Activated T-cell treated with anti-CD3 and anti-CD28 coated beads for 1 hour (primary cell): Measurements from ENCODE around the gene KLF15.
"Not testable (repeated sequence)": the region's sequence is repeated elsewhere in the genome, so short reads cannot be mapped to it uniquely, and the experiment has no call there.

Experiments
- DNase-seq: peaks from one replicate; pipeline ENCODE4 v3.0.0-alpha.2; 2020; ENCODE audit warnings: low read depth

The KLF15 gene

DNA sequence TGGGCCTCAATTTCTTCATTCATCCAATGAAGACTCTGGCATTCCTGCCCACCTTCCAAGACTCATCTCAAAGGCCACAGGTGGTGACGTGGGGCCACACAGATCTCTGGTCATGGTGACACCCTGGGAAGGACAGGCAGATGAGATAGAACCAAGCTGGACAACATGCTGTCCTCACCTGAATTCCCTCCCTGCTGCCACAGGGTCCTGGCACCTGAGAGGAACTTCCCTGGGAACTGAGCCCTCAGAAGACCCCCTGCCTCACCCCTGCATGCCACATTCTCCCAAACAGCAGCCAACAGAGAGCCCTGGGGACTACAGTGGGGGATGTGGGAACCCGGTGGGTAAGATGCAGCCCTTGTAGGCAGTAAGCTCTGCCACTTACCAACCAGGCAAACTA, 10.7 kb downstream of the KLF15 start:
- DNase-seq: no peak

DNA sequence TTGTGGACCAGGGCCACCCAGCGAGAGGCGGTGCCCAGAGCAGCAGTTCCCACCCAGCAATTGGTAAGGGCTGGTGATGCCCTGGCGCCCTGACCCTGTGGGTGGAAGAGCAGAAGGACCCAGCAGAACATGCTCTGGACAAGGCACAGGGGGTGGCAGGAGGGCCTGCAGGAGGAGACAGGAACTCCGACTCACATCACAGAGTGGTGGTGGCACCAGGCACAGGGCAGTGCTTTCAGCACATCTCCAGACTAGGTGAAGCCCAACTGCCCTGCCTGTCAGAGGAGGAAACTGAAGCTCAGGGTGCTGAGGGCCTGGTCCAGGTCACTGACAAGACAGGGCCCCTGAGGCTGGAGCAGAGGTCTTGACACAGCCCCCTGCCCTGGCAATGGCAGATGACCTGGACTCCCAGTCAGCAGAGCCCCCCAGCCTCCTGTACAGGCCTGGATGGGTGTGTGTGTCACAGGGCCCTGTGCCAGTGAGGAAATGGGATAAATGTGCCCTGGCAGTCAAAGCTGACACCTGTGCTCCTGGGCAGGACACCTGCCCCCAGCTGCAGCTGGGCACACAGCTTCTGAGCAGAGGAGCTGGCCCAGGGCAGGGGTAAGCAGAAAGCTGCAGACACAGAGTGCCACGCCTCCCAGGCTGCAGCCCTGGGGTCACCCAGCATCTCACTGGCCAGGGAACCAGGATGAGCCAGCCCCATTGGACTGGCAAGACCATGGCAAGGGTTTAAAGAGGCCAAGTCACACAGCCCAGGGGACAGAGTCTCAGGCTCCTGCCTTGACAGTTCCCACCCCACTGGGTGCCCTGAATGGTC, 11.4 kb downstream of the KLF15 start:
- DNase-seq: no peak

DNA sequence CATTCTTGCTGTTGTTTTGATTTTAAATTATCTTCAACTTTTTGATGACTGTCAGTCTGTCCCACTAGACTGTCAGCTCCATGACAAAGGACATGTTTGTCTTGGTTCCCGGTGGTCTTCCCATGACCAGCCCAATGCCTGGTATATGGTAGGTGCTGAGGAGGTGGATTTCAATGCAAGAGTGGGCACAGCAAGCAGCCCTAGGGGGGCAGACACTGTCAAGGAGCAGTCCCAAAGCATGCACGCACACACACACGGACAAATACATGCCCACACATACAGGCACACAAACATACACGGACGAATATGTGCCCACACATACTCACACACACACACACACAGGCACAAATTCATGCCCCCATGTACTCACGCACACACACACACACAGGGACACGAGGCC, 12.0 kb downstream of the KLF15 start:
- DNase-seq: no peak

DNA sequence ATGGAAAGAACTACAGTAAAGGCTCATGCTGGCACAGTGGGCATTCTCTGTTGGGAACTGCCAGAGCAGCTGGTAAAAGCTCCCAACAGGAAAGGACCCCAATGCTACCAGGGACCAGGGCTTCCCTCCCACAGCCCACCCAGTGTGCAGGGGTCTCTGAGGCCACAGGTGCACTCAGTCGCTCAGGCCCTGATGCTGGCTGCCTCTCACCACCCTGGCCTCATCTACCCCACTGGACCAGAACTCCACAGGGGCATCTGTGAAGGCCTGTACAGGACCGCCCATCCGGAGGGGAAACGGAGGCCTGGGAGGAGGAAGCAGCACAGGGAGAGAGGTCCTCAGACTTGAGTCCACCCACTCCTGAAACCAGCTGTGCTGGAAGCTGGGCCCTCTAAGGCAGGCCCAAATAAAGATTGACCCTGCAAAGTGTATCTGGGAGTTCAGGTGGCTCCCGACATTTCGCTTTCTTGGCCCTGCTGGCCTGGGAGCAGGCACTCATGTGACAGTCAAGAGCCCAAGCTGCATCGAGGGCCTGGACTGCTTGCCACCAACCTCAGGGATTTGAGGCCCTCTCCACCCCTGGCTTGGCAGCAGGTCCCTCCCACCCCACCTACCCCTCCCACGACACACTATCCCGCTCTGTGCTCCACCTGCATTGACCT, 12.7 kb downstream of the KLF15 start:
- DNase-seq: no peak

DNA sequence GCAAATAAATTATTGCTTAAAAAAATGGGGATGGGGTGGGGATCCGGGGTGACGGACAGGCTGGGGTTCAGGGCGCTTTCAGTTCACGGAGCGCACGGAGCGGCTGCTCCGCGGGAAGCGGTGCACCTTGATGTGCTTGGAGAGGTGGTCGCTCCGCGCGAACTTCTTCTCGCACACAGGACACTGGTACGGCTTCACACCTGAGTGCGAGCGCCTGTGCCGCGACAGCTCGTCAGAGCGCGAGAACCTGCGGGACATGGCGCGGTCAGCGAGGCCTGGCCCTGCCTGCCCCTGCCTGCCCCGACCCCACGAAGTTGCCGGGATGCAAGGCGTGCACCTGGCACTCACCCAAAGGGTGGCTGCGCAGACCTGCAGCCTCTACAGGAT, 13.6 kb downstream of the KLF15 start:
- DNase-seq: no peak

DNA sequence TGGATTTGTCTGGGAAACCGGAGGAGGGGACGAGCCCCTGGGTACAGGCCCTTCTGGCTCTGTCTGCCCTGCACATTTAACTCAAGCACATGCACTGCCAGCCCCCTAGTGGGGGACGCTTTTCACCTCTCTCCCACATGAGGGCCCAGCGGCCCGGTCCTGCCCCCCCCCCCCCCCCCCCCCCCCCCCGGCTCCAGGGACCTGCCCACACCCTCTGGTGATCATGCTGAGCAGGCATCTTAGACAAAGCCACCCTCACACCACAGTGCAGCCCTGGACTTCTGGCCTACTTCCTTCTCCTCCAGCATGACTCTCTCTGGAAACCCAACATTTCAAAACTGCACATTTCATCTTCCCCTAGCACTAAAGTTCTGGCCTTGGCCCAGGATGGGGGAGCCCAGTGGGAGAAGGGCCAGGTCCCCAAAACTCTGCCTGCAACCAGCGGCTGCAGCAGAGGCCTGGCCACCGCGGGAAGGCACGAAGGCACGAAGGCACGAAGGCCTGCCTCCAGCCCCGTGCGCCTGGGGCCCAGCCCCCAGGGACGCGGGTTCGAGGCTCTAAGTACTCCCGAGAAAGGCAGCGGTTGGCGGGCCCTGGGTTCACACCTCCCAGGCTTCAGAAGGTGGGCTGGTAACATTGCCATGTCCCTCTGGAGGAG, 14.1 kb downstream of the KLF15 start:
- DNase-seq: no peak

- no peak for DNase-seq
Measured at GRCh38 chr3:126342211-126342610, 15.0 kb downstream of the KLF15 start.

- DNase-seq: no peak
Measured at GRCh38 chr3:126341755-126342150, 15.5 kb downstream of the KLF15 start.

GRCh38 chr3:126340943-126341754, 16.1 kb downstream of the KLF15 start:
- no peak for DNase-seq

DNA sequence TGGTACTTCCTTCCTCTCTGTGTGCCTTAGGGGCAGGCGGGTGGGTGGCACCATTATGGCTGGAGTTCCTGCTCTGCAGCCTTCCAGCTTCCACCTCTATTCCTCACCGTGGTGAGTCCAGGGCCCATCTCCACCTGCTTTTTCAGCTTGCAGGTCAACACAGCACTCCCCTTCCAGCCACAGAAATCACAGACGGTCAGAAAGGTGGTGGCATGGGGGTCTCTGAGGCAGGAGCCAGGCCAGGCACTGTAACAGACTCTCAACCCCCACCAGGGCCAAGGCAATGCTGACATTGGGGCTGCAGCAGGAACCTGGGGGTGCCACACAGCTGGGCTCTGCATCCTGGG, 16.6 kb downstream of the KLF15 start:
- no peak for DNase-seq

DNA sequence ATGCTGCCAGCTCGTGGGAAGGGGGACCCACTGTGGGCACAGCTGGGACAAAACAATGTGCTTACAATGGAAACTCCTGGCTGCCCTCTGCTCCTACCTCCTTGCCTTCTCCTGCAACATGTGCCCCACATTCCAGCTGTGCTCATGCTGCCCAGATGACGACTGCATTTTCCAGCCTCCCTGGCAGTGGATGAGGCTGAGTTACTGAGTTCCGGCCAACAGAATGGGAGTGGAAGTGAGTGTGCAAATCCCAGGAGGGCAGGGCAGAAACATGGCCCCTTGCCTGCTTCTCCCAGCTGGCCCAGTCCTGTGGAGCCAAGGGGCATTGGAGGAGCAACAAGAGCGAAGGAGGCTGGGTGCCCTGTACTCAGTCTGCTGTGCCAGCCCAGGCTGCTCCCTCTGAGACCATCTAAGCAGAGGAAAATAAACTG, 17.1 kb downstream of the KLF15 start:
- DNase-seq: no peak

- no peak for DNase-seq
Measured at GRCh38 chr3:126339466-126339865, 17.7 kb downstream of the KLF15 start.

DNA sequence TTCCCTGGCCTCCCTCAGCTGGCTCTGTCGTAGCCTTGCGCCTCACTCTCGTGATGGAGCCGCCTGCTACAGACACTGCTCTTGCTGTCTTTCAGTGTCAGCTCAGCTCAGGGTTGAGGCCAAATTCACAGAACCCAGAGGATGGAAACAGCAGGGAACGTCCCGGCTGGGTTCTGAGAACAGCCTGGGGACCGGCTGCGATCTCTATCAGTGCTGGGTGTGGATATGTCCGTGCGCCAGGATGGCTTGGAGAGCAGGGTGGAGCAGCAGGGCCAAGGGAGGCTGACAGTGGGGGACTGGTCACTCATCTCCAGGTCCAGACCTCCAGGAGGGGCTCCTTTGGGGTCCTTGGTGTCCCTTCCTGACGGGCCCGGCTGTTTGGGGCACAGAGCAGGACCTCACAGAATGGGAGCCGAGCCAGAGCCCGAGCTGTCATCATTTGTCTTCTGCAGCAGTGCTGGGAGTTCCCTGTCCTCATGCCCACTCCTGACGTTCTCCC, 18.4 kb downstream of the KLF15 start:
- no peak for DNase-seq

DNA sequence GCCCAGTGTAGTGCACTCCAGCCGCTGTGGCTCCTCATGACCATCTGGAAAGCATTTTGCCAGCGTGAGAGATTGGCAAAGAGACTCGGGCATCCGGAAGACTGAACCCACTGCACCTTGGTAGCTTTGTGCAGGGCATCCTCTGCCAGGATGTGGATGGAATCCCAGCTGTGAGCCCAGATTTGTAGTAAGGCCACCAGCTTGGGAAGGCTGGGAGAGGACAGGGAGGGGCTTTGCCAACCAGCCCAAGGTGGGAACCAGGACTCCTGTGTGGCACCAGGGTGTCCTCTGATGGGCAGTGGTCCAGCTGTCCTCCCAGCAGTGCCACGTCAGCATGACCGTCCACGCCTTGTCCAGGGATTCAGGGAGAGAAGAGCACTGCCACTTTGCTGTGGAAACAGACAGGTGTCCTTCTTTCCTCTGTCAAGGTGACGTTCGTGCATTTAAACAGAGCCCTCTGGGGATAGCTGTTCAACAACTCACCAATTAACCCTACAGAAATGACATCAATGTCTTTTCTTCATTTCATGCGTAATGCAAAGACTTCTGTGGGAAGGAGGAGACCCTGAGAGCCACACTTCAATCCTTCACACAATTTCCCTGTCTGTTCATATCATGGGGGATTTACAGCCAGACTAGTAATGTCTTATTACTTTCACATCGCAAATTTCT, 19.1 kb downstream of the KLF15 start:
- no peak for DNase-seq

GRCh38 chr3:126331812-126332336, 25.3 kb downstream of the KLF15 start:
- not testable (repeated sequence) for DNase-seq

GRCh38 chr3:126329927-126330725, 27.1 kb downstream of the KLF15 start:
- DNase-seq: no peak

DNA sequence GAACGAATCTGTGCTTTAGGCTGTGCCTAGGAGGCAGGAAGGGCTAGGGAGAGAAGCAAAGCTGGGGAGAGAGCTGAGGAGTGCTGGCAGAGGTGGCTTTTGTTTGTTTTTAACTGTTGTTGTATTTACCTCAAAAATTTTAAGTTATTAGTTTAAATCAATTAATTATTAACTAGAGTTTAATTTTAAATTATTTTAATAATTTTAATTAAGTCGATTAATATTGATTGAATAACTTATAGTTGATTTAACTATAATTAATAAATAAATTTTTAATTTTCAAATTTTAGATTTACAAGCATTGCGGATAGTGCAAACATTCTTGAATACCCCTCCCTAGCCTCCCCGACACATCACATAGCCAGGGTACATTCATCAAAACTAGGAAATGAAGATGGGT, 30.6 kb downstream of the KLF15 start:
- DNase-seq: no peak

DNA sequence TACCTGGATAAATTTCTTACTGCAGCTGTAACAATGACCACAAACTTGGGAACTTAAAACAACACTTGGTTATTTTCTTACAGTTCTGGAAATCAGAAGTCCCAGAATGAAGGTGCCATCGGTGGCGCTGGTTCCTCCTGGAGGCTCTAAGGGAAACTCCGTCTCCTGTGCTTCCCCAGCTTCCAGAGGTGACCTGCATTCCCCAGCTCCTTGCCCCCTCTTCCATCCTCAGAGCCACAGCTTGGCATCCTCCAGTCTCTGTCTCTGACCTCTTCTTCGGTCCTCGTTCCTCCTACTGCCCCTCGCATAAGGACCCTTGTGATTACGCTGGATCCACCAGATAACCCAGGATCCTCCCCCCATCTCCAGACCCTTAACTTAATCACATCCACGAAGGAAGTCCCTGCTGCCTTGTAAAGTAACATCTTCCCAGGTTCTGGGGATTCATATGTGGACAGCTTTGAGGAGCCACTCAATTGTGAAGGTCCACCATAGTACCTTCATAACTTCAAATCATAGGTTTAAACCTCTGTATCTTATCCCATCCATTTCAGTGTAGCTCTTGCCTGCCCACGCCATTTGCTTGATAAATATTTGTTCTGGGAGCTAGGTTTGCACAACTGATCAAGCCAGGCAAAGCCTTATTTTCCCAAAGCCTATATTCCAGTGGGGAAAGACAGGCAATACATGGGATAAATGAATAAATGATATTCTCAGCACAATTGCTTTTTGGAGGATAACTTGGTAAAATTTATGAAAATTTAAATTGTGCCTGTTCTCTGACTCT, 34.8 kb downstream of the KLF15 start:
- DNase-seq: no peak

GRCh38 chr3:126321490-126321889, 35.7 kb downstream of the KLF15 start:
- DNase-seq: no peak
